Fibroblast of pulmonary artery (primary cell): ENCODE data around the gene IL17RB.

Experiments used
- DNase-seq: peaks from one replicate; pipeline ENCODE4 v3.0.0-alpha.2; 2010; ENCODE audit warnings: low read depth
- H3K4me3 ChIP-seq: replicated peaks from 2 replicates; pipeline ENCODE4 v1.5.1; 2011; ENCODE audit warnings: low read depth, mild to moderate bottlenecking, control low read depth, low read length, moderate library complexity
- CTCF ChIP-seq: IDR thresholded peaks from 2 replicates; pipeline ENCODE4 v1.5.1; 2011; ENCODE audit warnings: mild to moderate bottlenecking, control low read depth, low read length, inconsistent platforms; ENCODE audit errors: missing control alignments

The IL17RB gene

GRCh38 chr3:53846134-53846850, at the start of gene IL17RB, which contains the start of gene CHDH:
TSS of gene IL17RB (plus strand) at chr3:53846568. CDS start at chr3:53846589, 21 bp downstream.
TSS of gene CHDH (minus strand) at chr3:53846419. CDS start at chr3:53824008, 22,411 bp downstream.
- no peak for DNase-seq
- no peak for TF ChIP-seq CTCF
- peak within 1 kb of the TSS; percentile 47 for H3K4me3 ChIP-seq

- DNase-seq = no peak
- no peak overlapping the region for H3K4me3 ChIP-seq
- TF ChIP-seq CTCF = no peak
Measured at GRCh38 chr3:53798144-53798543, 48.2 kb upstream of the IL17RB start.

GRCh38 chr3:53799338-53799865, 47.0 kb upstream of the IL17RB start:
- no peak overlapping the region for H3K4me3 ChIP-seq
- no peak for DNase-seq
- TF ChIP-seq CTCF = no peak

- H3K4me3 ChIP-seq = no peak overlapping the region
- no peak for TF ChIP-seq CTCF
- no peak for DNase-seq
Measured at GRCh38 chr3:53800041-53800906, 46.1 kb upstream of the IL17RB start.

- DNase-seq = no peak
- H3K4me3 ChIP-seq = no peak overlapping the region
- TF ChIP-seq CTCF = no peak
Measured at GRCh38 chr3:53801319-53801718, 45.0 kb upstream of the IL17RB start.

- TF ChIP-seq CTCF = no peak
- DNase-seq = no peak
- H3K4me3 ChIP-seq = no peak overlapping the region
Measured at GRCh38 chr3:53802256-53802880, 44.0 kb upstream of the IL17RB start.
